Sigmoid colon (tissue), 4 donors: ENCODE results near the gene NUP35.

Experiments used
- CTCF ChIP-seq, 4 experiments: fragments of 450-650 bp in 3 of 4; fragments of 200-600 bp in 1 of 4; IDR thresholded peaks; one replicate each; pipeline ENCODE4 v1.5.1; 2016 to 2019; ENCODE audit warnings: antibody characterized with exemption in 4 of 4, mild to moderate bottlenecking in 3 of 4, moderate library complexity in 2 of 4
- POLR2AphosphoS5 ChIP-seq, 4 donors: sonication (generic); formaldehyde crosslinking; IDR thresholded peaks; one replicate each; pipeline ENCODE4 v1.6.1; 2017; ENCODE audit warnings: antibody characterized with exemption in 4 of 4

DNA sequence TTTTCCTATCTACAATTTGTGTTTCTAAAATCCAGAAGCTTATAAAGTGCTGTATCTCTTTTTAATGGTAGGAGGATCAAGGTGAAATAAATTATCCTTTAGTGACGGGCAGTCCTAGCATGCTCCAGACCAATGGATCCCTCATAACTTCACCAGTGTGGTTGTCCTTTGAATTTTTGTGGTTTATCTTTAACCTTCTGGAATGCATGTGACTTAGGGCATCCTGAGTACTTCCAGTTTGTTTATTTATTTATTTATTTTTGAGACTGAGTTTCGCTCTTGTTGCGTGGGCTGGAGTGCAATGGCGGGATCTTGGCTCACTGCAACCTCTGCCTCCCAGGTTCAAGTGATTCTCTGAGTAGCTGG lies 40.4 kb downstream of the NUP35 start:
- TF ChIP-seq CTCF (IDR thresholded peaks at IDR 0.05), result no peak
- TF ChIP-seq POLR2AphosphoS5 (IDR thresholded peaks at IDR 0.05), result no peak
